MCF 10A (cell line): ENCODE data around the gene ZFYVE9. TPM values are rescaled to one million over a fixed set of nuclear protein-coding genes. Genes with fewer than 3 reads are reported as not detected.
"Not testable (repeated sequence)": the region's sequence is repeated elsewhere in the genome, so short reads cannot be mapped to it uniquely, and the experiment has no call there.

Source experiments
- BruUV-seq: library from RNA; stranded (reverse); fragments of 400-500 nt; replicated peaks from 2 replicates; lab custom pipeline; 2021; lab: Mats Ljungman, UMichigan
- CTCF ChIA-PET: fragments of 300-600 bp; sonication (Branson Sonifier 250); formaldehyde crosslinking; extraction: SDS; loops from one replicate; lab custom pipeline; 2021; ENCODE audit warnings: antibody characterized with exemption, inconsistent platforms; lab: Yijun Ruan, JAX
- POLR2A ChIA-PET: fragments of 300-600, 350-650 bp; sonication (Branson Sonifier 250); formaldehyde crosslinking; extraction: SDS; loops from one replicate; lab custom pipeline; 2020; ENCODE audit warnings: antibody characterized with exemption, inconsistent platforms; lab: Yijun Ruan, JAX
- DNase-seq: peaks from one replicate; pipeline ENCODE4 v3.0.0-alpha.2; 2018; ENCODE audit not compliant: unreplicated experiment
- H3K27ac Mint-ChIP-seq: one replicate; pipeline ENCODE4 v1.8.0; 2022; ENCODE audit warnings: mild to moderate bottlenecking, low read depth, mixed read lengths; ENCODE audit not compliant: unreplicated experiment
- H3K27me3 Mint-ChIP-seq: one replicate; pipeline ENCODE4 v1.8.0; 2022; ENCODE audit warnings: mixed read lengths; ENCODE audit not compliant: insufficient read depth, unreplicated experiment
- H3K36me3 Mint-ChIP-seq: one replicate; pipeline ENCODE4 v1.8.0; 2022; ENCODE audit warnings: mild to moderate bottlenecking, moderate library complexity, mixed read lengths; ENCODE audit not compliant: insufficient read depth, unreplicated experiment
- H3K4me1 Mint-ChIP-seq: one replicate; pipeline ENCODE4 v1.8.0; 2022; ENCODE audit warnings: mixed read lengths; ENCODE audit not compliant: insufficient read depth, unreplicated experiment
- H3K4me3 Mint-ChIP-seq: one replicate; pipeline ENCODE4 v1.8.0; 2022; ENCODE audit warnings: mild to moderate bottlenecking, moderate library complexity, mixed read lengths; ENCODE audit not compliant: unreplicated experiment
- H3K9me3 Mint-ChIP-seq: one replicate; pipeline ENCODE4 v1.8.0; 2022; ENCODE audit warnings: mixed read lengths; ENCODE audit not compliant: unreplicated experiment
- CTCF ChIP-seq: fragments of 200-600 bp; IDR thresholded peaks from one replicate; pipeline ENCODE4 v1.8.0; 2022; ENCODE audit warnings: antibody characterized with exemption, mild to moderate bottlenecking; ENCODE audit not compliant: unreplicated experiment
- intact Hi-C: fragments of 100-400 bp; cut with micrococcal nuclease; formaldehyde crosslinking; loops from 2 replicates; pipeline ENCODE4 v1.14.1; 2022
- total RNA-seq: library from RNA; stranded (reverse); gene quantifications from 2 replicates; pipeline ENCODE4 v1.2.3, GENCODE V29; 2022

The ZFYVE9 gene
- total RNA-seq, 1 experiment from 2014 or later, result 23.9 TPM

DNA sequence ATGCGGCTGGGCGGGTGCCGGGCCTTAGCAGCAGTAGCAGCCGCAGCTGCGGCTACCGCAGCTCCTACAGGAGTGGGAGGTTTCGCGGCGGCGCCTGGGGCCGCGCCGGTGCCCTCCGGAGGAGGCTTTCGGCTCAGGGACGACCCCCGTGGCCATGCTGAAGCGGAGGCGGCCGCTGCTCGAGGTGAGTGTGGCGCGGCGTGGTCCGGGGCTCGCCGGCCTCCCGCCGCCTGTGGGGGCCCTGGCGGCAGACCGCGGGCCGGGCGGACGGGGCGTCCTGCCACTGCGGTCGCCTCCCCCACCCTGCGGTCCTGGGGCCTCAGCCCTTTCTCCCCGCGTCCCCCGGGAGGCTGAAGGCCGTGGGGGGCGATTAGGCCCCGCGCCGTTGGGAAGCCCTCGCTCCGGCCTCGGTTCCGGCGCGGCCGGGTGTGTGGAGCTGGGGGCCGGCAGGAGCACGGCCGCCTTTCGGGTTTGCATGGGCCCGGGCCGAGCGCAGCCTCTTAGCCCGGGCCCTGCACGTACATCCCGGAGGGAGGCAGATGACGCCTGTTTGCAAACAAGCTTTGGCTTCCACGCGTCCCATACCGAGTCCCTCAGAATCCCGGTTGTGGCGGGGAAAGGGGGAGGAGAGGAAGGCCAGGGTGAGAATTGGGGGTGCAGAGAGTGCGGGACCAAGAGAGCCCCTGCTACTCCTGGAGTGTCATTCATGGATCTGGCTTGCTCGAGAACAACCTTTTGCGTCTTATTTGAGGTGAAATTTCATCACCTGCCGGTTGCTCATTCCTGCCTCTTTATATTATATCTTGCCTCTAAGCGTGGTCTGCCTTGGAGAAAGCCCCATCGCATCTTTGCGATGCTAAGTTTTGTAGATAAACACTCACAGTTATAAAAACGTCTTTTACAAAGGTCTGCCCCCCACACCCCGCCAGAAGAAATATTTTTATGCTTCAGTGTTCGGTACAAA lies 613 bp downstream of the ZFYVE9 start:
- POLR2A ChIA-PET, result interaction anchor here (0.6 to 2.6 kb wide), 14 partner anchors 9 to 414 kb away, joined by 3 to 15 read pairs (median 4); partner anchors contain the start of genes BTF3L4, ORC1, PRPF38A and TXNDC12
- no TSS peak for BruUV-seq

GRCh38 chr1:52145137-52145536 lies 3.2 kb downstream of the ZFYVE9 start:
- Mint-ChIP-seq H3K36me3 (no peaks in the 10 kb centered on the region), H3K27ac (peak overlapping the region; percentile 52), H3K4me3 (no peak overlapping the region), H3K9me3 (no peaks in the 10 kb centered on the region), H3K4me1 (peaks cover 16% of the 10 kb centered on the region), H3K27me3 (no peaks in the 10 kb centered on the region)
- ChIA-PET POLR2A (interaction anchor here (0.7 to 1.4 kb wide), 2 partner anchors 17 to 91 kb away, joined by 3 to 4 read pairs; no protein-coding TSS in a partner anchor), CTCF (interaction anchor here (0.5 to 1.4 kb wide), 6 partner anchors 12 to 1078 kb away, joined by 3 to 7 read pairs (median 3); no protein-coding TSS in a partner anchor)
- TF ChIP-seq CTCF, result no peak
- intact Hi-C loops, result no loop called here
- BruUV-seq, result no TSS peak
- DNase-seq, result no peak

More for the DNA sequence above, 613 bp downstream of the ZFYVE9 start:
- intact Hi-C loops, result loop anchor here (1.0 to 5.0 kb wide), 2 partner anchors 154 to 225 kb away; partner anchors contain the start of gene CC2D1B
- H3K27ac Mint-ChIP-seq, result peak overlapping the region; percentile 95
- H3K4me1 Mint-ChIP-seq, result peaks cover 29% of the 10 kb centered on the region
- peak overlapping the region; percentile 86 for H3K4me3 Mint-ChIP-seq
- DNase-seq, result peak; percentile 56
- CTCF ChIA-PET, result interaction anchor here (0.6 to 1.4 kb wide), 8 partner anchors 8 to 524 kb away, joined by 3 to 9 read pairs (median 4); no protein-coding TSS in a partner anchor
- no peaks in the 10 kb centered on the region for H3K36me3 Mint-ChIP-seq
- H3K27me3 Mint-ChIP-seq, result no peaks in the 10 kb centered on the region
- TF ChIP-seq CTCF, result no peak
- no peaks in the 10 kb centered on the region for H3K9me3 Mint-ChIP-seq

GRCh38 chr1:52150445-52150844 lies 8.6 kb downstream of the ZFYVE9 start:
- H3K27ac Mint-ChIP-seq, H3K9me3 Mint-ChIP-seq, DNase-seq, H3K36me3 Mint-ChIP-seq, H3K4me1 Mint-ChIP-seq, intact Hi-C loops, BruUV-seq, H3K27me3 Mint-ChIP-seq, H3K4me3 Mint-ChIP-seq: not testable (repeated sequence)
- ChIA-PET CTCF (interaction anchor here (0.7 kb wide), 1 partner anchor 8 kb away, joined by 3 read pairs; no protein-coding TSS in a partner anchor), POLR2A (interaction anchor here (2.3 kb wide), 1 partner anchor 8 kb away, joined by 15 read pairs; the partner anchor contains the start of gene ZFYVE9)

- no peak overlapping the region for H3K27ac Mint-ChIP-seq
- BruUV-seq, result no TSS peak
- no peaks in the 10 kb centered on the region for H3K9me3 Mint-ChIP-seq
Observed at GRCh38 chr1:52150946-52151345, 9.1 kb downstream of the ZFYVE9 start.

More at GRCh38 chr1:52150946-52151345, 9.1 kb downstream of the ZFYVE9 start:
- ChIA-PET POLR2A (interaction anchor here (0.5 to 2.3 kb wide), 2 partner anchors 8 to 546 kb away, joined by 3 to 15 read pairs; partner anchors contain the start of gene ZFYVE9), CTCF (interaction anchor here (0.6 to 0.9 kb wide), 3 partner anchors 8 to 1367 kb away, joined by 3 to 4 read pairs (median 3); no protein-coding TSS in a partner anchor)
- DNase-seq, result no peak
- H3K4me3 Mint-ChIP-seq, result no peak overlapping the region
- no peaks in the 10 kb centered on the region for H3K36me3 Mint-ChIP-seq
- no peak for TF ChIP-seq CTCF
- H3K27me3 Mint-ChIP-seq, result no peaks in the 10 kb centered on the region
- intact Hi-C loops, result no loop called here
- peaks cover 5% of the 10 kb centered on the region for H3K4me1 Mint-ChIP-seq
